ENCODE measurements around the gene AK2.
"Not testable (repeated sequence)": the region's sequence is repeated elsewhere in the genome, so short reads cannot be mapped to it uniquely, and the experiment has no call there.

AK2 gene

DNA sequence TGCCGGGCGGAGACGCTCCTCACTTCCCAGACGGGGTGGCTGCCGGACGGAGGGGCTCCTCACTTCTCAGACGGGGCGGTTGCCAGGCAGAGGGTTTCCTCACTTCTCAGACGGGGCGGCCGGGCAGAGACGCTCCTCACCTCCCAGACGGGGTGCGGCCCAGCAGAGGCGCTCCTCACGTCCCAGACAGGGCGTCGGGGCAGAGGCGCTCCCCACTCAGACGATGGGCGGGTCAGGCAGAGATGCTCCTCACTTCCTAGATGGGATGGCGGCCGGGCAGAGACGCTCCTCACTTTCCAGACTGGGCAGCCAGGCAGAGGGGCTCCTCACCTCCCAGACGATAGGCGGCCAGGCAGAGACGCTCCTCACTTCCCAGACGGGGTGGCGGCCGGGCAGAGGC is 61.6 kb downstream of the AK2 start:
- not testable (repeated sequence) for DNase-seq (ENCODE audit: low read depth, low spot score)

DNA sequence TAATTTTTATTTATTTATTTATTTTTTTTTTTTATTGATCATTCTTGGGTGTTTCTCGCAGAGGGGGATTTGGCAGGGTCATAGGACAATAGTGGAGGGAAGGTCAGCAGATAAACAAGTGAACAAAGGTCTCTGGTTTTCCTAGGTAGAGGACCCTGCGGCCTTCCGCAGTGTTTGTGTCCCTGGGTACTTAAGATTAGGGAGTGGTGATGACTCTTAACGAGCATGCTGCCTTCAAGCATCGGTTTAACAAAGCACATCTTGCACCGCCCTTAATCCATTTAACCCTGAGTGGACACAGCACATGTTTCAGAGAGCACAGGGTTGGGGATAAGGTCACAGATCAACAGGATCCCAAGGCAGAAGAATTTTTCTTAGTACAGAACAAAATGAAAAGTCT is 63.2 kb downstream of the AK2 start:
- DNase-seq (ENCODE audit: low read depth, low spot score) = not testable (repeated sequence)

DNA sequence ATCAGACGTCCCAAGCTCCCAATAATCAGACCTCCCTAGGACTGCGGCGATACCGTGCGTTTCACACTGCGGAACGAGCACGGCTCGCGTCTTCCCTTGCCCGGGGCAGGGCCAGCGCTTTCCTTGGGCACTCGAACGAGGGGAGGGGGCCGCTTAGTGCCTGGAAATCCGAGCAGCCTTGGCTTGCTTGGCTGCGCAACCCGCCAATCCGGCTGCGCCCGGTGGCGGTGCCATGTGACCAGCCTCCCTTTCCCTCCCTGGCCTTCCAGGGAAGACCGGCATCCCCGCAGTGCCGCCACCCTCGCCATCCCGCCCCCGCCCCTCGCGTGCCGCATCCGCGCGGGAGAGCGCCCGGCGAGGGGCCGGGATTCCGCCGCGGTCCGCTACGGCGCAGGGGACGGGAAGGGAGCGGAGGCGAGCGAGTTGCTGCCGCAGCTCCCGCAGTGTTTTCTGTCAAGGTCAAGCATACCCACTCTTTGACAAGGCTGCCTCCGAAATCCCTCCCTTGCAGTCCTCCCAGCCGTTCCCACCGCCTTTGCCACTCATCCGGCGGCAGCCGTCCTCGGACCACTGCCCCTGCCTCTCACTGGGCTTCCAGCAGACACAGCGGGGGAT is 63.8 kb downstream of the AK2 start:
- peak; percentile 89 for DNase-seq (ENCODE audit: low read depth, low spot score)

DNA sequence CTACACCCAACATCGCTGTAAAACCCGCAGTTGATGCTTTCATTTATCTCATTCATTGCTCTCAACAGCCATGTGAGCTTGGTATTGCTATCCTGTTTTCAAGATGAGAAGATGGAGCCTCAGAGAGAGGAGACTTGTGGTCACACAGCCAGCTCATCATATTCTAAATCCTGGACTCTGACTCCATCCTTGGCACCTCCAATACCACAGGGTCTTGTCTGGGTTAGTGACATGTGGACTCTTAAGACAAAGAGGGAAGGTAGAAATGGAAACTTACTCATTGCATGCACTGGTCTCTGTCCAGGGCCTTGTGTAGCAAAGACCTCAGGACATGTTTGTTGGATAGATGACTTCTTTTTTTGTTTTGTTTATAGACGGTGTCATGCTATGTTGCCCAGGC is 65.1 kb downstream of the AK2 start:
- no peak for DNase-seq (ENCODE audit: low read depth, low spot score)

DNA sequence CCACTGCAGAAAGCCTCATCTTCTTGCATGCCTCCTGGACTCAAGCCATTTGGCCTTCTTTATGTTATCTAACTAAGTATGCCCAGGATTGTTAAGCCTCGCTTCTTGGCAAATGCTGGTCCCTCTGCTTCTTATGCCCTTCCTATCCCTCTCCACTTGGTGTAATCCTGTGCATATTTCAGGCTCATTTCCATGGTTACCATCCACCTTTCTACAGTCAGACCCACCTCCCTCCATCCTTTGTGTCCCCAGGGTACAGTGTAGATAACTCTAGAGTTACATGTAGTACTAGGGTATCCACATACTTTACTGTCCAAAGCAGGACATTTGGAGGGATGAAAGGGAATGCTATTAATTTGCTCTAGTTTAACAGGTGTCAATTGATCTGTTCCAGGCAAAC is 65.5 kb downstream of the AK2 start:
- no peak for DNase-seq (ENCODE audit: low read depth, low spot score)

DNA sequence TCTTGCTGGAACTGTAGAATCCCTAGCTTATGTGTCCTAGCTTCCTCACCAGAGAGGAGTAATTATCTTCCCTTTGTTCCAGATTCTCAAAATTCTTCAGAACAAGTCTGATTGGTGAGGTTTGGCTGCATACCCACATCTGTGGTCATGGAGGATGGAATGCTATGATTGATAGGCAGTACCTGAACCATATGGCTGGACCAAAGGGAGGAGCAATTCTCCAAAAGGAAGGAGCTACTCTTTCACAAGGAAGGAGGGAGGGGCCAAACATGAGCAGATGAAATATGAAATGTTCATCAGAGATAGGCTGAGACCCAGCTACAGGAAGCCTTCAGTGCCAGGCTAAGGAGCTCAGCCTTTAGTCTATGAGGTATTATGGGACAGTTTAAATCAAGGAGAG is 67.1 kb downstream of the AK2 start:
- no peak for DNase-seq (ENCODE audit: low read depth, low spot score)

DNA sequence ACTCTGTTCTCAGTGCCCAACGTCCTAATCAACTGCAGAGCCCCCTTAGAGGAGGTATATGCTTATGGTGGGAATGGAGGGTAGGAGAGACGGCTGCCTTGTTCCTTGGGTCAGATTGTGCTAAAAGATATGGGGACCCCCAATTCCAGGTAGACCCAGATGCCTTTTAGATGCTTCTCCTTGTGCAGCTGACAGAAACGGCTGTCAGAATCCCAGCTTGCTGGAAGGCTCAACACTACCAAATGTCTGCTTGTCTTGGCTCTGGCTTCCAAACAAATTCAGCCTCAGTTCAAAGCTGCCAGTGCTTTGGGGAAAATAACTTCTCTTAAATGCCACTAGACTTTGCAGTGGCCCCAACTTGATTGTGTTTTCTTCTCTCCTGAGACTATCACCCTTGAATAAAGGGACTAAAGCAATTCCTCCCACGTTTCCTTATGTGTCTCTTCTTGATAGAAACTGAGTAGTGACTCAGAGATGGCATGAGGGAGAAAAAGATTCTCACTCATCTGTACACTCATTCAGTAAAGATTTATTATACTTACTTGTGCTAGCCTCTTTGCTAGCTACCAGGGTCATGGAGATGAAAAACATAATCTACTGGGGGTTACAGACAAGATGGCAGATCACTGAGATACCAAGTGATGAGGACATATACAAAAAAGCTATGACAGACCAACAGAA is 68.7 kb downstream of the AK2 start:
- no peak for DNase-seq (ENCODE audit: low read depth, low spot score)

DNA sequence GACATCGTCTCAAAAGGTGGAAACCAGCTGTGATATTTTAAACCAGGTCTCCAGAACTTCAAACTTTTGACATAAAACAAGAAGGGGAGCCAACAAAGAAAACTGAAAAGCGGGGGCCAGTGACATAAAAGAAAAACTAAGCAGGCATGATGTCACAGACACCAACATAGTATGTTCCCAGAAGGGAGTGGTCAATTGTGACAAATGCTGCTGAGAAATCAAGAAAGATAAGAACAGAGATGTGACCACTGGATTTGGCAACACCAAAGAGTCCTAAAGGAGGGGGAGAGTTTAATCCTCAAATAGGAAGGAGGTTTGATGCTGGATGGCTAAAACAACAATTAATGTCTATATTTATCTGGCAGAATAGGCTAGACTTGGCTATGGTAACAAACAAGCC is 69.8 kb downstream of the AK2 start:
- no peak for DNase-seq (ENCODE audit: low read depth, low spot score)

DNA sequence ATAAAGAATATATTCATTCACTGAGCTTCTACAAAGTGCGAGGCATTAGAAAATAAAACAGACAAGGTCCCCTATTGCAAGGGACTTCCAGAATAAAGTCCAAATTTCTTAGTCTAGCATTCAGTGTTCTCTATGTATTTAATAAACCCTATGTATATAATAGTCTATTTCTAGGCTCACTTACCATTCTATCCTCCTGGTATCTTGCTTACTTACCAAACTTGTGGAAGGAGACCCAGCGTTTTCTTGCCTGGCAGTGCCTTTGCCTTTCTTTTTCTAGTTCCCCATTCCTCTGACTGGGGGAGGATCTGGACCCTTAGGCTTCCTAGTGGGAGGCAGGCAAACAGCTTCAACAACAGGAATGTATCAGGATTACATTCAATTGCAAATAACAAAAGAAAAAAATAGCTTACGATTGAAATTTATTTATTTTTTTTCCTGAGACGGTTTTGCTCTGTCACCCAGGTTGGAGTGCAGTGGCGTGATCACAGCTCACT is 71.4 kb downstream of the AK2 start:
- DNase-seq (ENCODE audit: low read depth, low spot score) = no peak

DNA sequence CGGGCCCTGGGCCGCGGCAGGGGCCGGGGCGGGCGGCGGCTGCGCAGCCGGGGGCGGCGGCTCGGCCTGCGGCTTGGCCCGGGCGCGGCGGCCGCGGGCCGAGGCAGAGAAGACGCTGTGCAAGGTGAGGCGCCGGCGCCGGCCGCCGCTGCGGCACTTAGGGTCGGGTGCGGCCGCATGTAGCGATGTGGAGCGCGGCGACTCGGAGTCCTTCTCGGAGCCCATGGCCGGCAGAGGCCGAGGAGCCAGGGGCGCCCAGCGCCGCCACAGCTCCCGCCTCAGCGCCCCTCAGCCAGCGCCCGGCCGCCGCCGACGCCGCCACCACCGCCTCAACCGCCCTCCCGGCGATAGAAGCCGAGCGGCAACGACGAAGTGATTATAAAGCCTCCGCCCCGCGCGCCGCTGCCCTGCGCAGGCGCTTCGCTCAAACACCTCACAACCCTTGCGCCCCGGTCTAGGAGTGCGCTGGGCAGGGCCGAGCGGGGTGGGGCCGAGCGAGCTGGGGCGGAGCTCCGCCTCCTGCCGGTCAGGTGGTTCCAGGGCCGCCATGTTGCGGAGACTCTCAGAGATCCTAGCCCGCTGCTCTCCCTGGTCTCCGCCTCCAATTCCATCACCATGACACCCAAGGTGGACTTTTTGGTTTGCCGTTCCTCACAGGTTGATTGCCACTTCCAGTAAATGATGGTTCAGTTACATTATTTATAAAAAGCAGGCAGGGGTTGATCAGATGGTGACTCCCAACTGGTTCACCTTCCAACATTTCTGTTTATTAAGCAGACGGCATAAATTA is 72.0 kb downstream of the AK2 start, which contains the start of gene RNF19B:
RNF19B (minus strand) TSS at position 349 of the 790 bp plus-strand sequence; CDS start at position 225, 124 bp downstream.
- peak; percentile 97 for DNase-seq (ENCODE audit: low read depth, low spot score)

DNA sequence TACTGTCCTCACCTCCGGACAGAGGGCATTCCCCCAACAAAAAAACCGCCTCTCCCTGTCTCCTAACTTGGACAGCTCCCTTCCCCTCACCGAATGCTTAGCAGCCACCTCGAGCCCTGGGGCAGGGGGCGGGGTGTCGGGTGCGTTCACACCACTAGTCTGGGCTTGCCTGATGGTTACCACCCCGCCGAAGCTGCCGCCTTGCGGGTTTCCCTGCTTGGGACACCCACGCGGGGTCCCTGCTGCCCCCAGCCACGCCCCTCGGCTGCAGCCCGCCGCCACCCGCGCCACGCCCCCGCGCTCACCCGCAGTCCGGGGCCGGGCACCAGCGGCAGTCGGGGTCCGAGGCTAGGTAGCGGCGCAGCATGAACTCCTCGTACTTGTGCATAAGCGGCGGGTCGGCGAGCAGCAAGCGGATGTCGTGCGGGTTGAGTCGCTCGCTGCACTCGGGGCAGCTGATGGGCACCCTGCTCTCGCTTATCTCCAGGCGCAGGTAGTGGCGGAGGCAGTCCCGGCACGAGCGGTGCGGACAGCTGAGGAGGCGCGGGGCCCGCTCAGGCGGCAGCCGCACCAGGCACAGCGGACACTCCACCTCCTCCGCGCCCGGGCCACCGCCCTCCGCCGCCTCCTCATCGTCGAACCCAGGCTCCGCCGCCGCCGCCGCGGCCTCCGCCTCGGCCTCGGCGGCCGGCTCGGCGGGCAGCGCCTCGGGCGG is 72.8 kb downstream of the AK2 start:
- peak; percentile 90 for DNase-seq (ENCODE audit: low read depth, low spot score)

DNA sequence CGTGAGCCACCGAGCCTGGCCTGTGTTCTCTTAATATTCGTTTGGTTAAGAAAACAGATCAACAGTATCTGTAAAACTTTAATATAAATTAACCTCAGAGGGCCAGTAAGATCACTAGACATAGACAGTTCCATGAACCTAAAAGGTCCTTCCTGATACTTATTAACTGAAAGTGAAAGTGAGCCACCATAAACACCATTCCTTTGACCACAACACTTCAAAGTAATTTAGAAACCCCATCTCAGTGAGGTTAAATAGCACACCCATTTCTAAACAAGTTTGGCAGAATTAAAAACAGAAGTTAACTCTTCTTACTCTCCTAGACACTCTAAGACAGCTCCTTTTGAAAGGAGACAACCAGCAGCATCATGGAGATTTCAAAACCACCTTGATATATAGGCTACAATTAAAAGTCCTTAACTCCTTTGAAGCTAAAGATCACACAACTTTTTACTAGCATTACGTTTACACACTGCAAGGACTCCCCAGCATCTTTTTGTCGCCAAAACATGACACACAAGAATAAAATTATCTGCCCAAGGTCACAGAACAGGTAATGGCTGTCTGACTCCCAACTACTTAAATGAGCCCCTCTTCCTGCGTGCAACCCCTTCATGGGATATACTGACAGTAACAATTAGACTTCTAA is 74.3 kb downstream of the AK2 start:
- no peak for DNase-seq (ENCODE audit: low read depth, low spot score)

DNA sequence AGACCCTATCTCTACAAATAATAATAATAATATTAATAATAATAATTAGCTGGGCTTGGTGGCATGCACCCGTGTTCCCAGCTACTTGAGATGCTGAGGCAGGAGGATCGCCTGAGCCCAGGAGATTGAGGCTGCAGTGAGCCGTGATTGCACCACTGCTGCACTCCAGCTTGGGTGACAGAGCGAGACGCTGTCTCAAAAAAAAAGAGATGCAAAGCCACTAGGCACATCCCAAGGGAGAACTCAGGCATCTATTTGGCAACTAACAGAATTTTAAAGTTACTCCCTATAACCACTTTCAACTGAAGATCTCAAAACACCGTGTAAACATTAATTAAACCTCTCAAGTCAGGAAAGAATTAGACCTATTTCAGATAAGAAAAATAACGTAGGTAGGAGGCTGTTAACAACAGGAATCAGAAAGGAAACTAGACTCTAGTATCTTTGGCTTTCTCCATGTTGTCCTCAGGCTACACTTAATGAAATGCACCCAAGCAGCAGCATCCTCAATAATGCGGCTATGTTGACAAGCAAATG is 75.8 kb downstream of the AK2 start:
- no peak for DNase-seq (ENCODE audit: low read depth, low spot score)

DNA sequence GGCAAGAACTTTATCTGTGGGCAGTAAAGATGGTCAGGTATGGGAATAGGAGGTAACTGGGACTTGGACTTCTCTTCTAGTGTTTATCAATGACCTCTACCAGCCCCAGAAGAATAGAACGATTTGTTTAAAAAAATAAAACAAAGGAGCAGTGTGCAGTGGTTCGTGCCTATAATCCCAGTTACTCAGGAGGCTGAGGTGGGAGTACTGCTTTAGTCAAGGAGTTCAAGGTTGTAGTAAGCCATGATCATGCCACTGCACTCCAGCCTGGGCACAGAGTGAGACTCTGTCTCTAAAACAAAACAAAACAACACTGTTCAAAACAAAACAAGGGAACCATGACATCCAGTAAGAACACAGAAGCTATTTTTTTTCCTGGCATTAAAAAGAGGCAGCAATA is 76.3 kb downstream of the AK2 start:
- no peak for DNase-seq (ENCODE audit: low read depth, low spot score)

DNA sequence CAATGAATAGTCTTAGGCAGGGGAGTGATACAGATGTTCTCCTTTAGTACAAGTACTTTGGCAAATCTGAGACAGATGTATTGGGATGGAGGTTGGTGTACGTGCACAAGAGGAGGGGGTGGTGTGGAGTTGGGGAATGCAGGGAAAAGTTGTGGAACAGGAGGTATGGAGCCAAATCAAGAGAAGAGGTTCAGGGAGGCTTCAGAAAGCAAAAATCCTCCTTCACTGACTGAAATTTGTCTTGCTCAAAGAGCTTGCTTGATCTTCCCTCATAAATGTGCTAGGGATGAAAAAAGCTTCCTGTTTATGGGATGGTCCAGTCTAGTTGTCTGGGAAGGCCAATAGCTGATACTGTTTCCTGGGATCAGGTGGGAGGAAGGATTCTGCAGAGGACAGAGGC is 77.9 kb downstream of the AK2 start:
- no peak for DNase-seq (ENCODE audit: low read depth, low spot score)

Data from ELF-1 (cell line).